Prostate gland (tissue), 2 donors: ENCODE data around the gene FAM83G.

Experiments
- CTCF ChIP-seq, 4 experiments: fragments of 200-600 bp in 2 of 4; fragments of 450-650 bp in 2 of 4; sonication (generic) in 2 of 4; IDR thresholded peaks; 1 replicate in 3 of 4; 2 replicates in 1 of 4; pipeline ENCODE4 v1.5.1; 2016 to 2019; ENCODE audit warnings: antibody characterized with exemption in 4 of 4, mild to moderate bottlenecking in 2 of 4, moderate library complexity in 2 of 4
- POLR2AphosphoS5 ChIP-seq: sonication (generic); formaldehyde crosslinking; IDR thresholded peaks from one replicate; pipeline ENCODE4 v1.6.1; 2017; ENCODE audit warnings: antibody characterized with exemption

GRCh38 chr17:19022128-19022527 lies 17.6 kb upstream of the FAM83G start:
- TF ChIP-seq CTCF (IDR thresholded peaks at IDR 0.05) (no peak), POLR2AphosphoS5 (no peak)
